HG02840 (cell line): ENCODE results near the gene PHF23.

ENCODE experiments used
- ATAC-seq: cut with Tn5 transposase; IDR thresholded peaks from one replicate; pipeline ENCODE4 v1.9.1; 2021; ENCODE audit warnings: mild to moderate bottlenecking, moderate library complexity, moderate number of reproducible peaks; ENCODE audit not compliant: unreplicated experiment, low FRiP score

Gene PHF23

DNA sequence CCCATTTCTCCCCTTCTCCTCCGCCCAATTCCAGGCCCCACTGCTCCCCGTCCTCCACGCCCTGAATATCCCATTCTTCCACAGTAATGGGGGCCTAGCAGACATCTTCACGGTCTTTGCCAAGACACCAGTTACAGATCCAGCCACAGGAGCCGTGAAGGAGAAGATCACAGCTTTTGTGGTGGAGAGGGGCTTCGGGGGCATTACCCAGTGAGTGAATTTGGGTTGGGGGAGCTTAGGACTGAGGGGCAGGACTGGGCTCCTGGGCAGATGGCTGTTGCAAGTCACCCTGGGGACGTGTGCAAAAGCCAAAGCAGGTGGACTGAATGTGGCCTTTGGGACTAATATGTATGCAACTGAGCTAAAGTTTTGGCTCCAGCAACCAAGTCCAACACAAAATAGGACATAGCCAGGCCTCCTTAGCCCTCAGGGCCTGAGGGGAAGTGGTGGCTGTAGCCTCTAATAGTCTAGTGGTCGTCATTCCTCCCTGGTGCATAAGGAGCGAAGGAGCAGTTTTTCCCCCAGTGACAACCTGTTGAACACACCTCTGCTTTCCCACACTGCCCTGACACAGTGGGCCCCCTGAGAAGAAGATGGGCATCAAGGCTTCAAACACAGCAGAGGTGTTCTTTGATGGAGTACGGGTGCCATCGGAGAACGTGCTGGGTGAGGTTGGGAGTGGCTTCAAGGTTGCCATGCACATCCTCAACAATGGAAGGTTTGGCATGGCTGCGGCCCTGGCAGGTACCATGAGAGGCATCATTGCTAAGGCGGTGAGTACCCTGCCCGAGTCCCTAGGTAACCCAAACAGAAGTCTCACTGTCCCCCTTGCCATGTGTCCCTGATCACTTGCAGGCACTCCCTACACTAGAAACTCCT, 16.9 kb downstream of the PHF23 start:
- ATAC-seq, result no peak

DNA sequence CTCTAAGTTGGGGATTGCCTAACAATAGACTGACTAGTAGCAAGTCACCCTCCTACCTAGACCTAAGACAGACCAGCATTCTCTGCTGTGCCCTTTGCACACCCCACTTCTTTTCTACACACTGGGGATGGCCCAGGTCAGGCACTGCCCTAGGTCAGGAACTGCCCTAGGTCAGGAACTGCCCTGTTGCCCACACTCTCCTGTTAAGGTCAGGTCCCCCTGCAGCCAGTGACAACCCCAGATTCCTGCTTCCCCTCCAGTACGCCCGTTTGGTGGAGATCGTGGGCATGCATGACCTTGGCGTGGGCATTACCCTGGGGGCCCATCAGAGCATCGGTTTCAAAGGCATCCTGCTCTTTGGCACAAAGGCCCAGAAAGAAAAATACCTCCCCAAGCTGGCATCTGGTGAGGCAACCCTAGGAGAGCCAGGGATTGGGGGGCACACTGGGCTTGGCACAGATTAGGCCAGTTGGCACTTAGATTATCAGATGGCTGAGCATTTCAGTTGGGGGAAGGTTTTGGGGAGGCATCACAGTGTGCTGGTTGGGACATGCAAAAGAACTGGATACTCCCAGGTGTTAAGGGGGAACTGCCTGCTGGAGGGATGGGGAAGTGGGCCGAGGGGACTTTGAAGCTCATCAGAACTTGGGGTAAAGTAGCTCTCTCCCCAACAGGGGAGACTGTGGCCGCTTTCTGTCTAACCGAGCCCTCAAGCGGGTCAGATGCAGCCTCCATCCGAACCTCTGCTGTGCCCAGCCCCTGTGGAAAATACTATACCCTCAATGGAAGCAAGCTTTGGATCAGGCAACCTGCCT, 17.8 kb downstream of the PHF23 start:
- ATAC-seq, result no peak

DNA sequence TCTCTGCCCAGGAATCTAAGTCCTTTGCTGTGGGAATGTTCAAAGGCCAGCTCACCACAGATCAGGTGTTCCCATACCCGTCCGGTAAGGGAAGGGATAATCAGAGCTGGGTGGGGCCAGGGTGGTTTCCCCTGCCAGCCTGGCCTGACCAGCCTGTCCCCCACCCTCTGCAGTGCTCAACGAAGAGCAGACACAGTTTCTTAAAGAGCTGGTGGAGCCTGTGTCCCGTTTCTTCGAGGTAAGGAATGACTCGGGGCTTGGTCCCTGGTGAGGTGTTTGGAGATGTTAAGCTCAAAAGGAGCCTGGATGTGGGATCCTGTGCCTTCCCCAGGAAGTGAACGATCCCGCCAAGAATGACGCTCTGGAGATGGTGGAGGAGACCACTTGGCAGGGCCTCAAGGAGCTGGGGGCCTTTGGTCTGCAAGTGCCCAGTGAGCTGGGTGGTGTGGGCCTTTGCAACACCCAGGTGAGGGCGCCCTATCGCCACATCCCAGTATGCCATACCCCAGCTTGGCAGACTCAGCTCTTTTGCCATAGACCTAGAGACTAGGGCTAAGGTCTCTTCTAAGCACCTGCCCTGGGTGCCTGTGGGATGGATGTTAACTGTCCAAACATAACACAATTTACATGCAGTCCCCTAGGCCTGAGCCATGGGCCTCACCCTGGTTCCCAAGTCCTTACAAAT, 18.5 kb downstream of the PHF23 start:
- ATAC-seq, result no peak

GRCh38 chr17:7219812-7220592, 19.3 kb downstream of the PHF23 start, which contains the start of the genes ACADVL and DLG4:
Gene ACADVL (plus strand): TSS chr17:7219938. CDS start chr17:7219985, 47 bp downstream.
Gene DLG4 (minus strand): TSS chr17:7219836.
- peak; percentile 52 for ATAC-seq

- ATAC-seq, result no peak
Observed at GRCh38 chr17:7219229-7219811, 19.9 kb downstream of the PHF23 start.

- ATAC-seq, result no peak
Observed at GRCh38 chr17:7218758-7219157, 20.5 kb downstream of the PHF23 start.

DNA sequence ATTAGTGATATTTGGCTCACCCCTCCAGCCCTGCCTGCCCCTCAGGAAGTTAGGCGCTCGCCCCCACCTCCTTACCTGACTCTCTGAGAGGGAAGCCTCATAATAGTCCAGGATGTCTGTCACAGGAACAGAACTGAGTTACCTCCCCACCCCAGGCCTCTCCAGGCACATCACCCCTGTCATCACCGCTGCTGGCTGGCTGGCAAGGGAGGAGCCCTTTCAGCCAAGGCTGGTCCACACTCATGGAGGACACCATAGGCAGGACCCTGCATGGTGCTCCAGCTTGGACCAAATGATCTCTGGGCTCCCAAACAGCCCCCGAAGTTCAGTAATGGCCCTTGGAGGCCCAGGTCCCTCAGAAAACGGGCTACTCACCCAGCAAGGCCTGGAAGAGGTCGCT, 21.1 kb downstream of the PHF23 start:
- no peak for ATAC-seq

DNA sequence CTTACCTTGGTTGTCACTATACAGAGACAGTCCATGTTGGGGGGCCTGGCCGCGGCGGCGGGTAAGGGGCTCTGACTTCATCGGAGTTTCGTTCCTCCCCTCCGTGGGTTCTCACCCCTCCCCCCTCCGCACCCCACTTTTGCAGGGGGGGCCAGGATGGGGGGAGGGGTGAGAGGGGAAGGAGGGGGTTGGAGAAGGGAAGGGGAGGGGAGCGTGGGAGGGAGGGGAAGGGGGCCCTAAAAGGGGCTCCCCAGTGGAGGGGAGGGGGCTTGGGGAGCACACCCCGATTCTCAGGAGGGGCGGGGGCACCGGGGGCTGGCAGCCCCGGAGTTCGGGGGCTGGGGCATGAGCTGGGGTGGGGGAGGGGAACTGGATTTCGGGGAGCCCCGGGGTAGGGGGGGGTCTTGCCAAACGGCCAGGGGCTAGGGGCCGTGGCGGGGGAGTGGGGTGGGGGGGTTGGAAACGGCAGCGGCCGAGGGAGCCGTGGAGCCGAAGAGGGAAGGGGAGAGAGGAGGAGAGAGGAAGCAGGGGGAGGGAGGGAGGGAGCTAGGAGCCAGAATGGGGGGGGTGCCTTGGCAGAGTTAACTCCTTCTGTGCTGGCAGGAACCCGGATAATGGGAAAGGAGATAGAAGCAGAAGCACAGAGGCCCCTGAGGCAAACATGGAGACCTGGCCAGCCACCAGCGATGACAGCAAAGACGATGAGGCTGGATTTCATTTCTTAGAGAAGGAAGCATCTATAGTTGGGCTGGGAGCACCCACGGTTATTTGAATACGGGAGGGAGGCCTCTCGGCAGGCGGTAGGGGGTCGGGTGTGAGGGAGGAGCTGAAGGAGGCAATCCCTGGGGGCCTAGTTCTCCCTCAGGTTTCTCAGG, 21.9 kb downstream of the PHF23 start:
- ATAC-seq, result no peak

DNA sequence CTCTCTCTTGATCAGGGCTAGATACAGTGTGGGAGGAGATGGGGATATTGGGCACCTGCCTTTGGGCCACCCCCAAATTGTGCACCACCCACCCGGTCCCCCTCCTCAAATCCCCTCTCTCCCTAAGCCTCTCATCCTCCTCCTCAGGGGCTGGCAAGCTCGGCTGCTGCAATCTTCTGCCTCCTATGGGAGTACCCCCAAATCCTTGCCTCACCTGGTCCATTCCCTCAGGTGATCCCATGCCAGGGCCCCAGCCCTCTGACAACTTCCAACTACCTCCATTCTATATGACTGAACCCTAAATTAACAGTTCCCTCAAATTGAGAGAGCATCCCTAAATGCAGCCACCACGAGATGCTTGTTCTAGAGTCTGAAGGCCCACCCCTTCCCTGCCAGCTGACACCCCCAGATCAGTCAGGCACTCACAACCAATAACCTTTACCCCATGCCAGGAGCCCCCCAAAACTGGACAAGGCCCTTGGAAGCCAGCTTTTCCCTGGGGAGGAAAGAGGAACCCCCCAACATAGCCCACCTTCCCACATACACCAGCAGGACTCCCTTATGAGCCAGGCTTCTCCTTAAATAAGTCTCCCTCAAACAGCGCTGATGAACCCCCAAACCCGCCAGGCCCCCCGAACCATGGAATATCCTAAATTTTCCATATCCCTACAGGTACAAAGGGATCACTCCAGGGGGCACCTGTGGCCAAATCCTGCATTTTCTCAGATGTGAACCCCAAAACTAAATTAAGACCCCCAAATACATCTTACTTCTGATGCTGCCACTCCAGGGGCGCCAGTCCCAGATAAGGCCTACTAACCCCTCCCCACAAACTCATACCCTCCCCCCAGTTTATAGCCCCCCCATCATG, 22.8 kb downstream of the PHF23 start:
- no peak for ATAC-seq

- ATAC-seq, result no peak
Observed at GRCh38 chr17:7215652-7216180, 23.5 kb downstream of the PHF23 start.

DNA sequence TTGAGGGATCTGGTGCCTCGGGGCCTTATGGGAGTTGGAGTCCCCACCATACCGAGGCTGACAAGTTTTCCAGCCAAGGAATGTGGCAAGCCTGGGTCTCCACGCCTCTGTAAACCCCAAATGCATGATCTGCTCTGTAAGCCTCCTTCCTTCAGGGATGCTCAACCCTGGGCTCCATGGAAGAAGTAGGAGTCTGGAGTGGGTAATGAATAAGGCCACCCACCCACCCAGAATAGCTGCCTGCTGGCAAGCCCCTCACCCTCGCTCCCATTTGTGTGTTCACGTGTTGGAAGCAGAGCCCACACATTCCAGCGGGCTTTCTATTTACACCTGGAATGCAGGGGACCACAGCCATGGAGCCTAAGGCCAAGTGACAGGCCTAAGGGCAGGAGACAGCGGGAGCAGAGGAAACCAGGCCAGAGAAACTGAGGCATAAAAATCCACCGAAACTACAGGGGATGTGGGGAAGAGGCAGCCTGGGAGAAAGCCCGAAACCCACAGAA, 24.1 kb downstream of the PHF23 start:
- no peak for ATAC-seq

DNA sequence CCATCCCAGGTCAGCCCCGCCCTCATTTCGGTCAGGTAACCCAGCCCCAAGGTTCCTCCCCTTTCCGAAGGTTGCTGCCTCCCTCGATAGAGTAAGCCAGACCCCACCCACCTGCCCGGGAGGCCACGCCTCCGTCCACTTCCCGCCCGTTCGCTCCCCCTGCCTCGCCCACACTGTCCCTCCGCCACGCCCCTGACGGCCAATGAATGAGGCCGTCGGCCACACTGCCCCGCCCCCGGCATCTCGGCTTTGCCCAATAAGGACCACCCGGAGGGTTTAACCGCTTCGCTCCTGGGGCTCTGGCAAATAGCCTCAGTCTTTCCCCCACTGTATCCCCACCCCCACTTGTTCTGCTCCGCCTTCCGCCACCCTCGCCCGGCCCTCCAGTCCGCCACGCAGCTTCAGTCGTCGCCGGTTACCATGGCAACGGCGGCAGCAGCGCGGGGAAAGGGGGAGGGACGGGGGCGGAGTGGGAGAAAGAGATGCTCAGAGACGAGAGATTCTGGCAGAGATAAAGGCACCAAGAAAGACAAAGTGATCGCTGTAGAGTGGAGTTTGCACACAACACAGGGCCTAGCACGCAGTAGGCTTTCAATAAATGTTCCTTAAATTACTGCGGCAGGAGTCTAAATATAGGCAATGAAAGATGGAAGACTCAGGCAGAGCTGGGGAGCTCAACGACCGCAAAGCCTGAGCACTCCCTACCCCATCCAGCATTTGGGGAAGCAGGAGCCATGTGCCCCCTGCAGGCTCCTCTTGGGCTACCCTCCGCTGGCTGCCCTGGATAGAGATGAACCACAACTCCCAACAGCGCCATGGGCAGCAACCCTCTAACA, 24.7 kb downstream of the PHF23 start:
- peak; percentile 74 for ATAC-seq

DNA sequence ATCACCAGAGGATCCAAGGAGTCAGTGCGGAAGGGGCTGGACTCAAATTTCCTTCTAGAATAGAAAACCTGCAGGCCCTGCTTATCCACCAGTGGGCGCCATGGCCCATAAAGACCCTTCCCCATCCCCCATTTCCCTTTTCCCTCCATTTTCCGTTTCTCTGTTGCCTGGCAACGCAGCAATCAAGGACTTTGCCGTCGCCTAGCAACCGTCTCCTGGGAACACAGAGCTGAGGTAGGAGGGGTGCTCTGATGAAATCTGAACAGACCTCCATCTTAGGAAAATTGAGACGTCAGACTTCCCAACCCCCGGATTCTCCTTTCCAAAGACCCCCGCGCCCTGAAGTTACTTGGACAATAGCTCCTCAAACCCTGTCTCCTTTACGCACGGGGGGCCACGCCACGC, 25.4 kb downstream of the PHF23 start:
- ATAC-seq, result no peak

DNA sequence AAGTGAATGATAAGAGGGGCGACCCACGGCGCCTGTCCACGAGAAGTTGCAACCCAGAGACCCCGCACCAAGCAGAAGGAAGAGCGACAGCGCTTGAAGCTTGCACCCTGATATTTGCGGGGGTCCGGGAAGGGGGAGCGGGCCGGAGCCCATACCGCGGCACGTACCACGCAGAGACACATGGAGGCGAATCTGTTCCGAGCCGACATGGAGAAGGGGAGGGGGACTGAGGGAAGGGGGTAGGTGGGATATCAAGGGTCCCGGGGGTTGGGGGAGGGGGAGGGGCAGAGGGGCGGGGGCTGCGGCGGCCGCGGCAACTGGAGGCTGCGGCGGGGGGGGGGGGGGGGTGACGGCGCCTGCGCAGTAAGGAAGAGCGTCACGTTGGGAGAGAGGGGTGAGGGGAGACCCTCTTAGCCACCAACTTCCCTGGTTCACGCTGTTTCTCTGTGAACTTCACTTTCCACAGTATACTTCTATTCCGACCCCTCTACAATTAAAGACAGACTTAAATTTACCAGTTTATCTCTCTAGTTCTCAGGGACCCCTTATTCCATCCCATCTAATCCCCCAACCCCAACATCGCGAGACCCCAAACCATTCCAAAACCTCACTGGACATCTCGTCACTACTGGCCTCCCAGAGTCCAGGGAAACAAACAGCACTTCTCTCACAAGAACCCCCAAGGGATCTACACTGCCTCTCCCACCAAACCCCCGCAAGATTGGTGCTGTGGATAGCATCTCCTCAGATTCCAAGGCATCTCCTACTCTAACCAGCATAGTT, 27.6 kb downstream of the PHF23 start:
- no peak for ATAC-seq

- no peak for ATAC-seq
Observed at GRCh38 chr17:7208754-7209460, 30.4 kb downstream of the PHF23 start.
